ENCODE measurements around the gene TBC1D1.

- no peak for TF ChIP-seq CTCF (IDR thresholded peaks at IDR 0.05)
- no peak for TF ChIP-seq POLR2A (IDR thresholded peaks at IDR 0.05)
Observed at GRCh38 chr4:37879365-37879764, 11.5 kb upstream of the TBC1D1 start.
